Pancreas (tissue), 10 donors: Measurements from ENCODE around the gene FLRT3. TPM values are rescaled to one million over a fixed set of nuclear protein-coding genes. Genes with fewer than 3 reads are reported as not detected.

Source experiments
- ATAC-seq, 4 donors: fragments of 200-7000 bp; cut with Tn5 transposase; one replicate each; pipeline versions ENCODE4 v1.8.0 to v1.9.1; 2020; ENCODE audit warnings: mild to moderate bottlenecking in 4 of 4, moderate library complexity in 4 of 4
- DNase-seq, 6 donors: peaks; one replicate each; pipeline ENCODE4 v3.0.0-alpha.2; 2020
- FAIRE-seq: peaks from 2 replicates; lab custom pipeline; 2012; peaks lifted over from hg19 to GRCh38; lab: Jason Lieb, UNC
- H3K27ac ChIP-seq, 4 donors: fragments of 200-600 bp; sonication (generic); 1 replicate in 3 of 4; 2 replicates in 1 of 4; pipeline versions ENCODE4 v1.5.0 to v1.8.0; 2020
- H3K27me3 ChIP-seq, 4 donors: fragments of 200-600 bp; one replicate each; pipeline ENCODE4 v1.8.0; 2021
- H3K36me3 ChIP-seq, 3 donors: fragments of 200-600 bp; sonication (generic) in 1 of 3; one replicate each; pipeline versions ENCODE4 v1.5.0 to v1.8.0; 2020 to 2021
- H3K4me1 ChIP-seq, 3 donors: fragments of 200-600 bp; one replicate each; pipeline ENCODE4 v1.8.0; 2021
- H3K4me3 ChIP-seq, 4 donors: fragments of 200-600 bp; sonication (generic) in 2 of 4; one replicate each; pipeline versions ENCODE4 v1.5.0 to v1.8.0; 2020 to 2021
- H3K9me3 ChIP-seq, 4 donors: fragments of 200-600 bp; one replicate each; pipeline ENCODE4 v1.8.0; 2021
- WGBS, 2 donors: extraction: QIAGEN DNeasy Blood & Tissue Kit; methylation state at CpG; one replicate each; pipeline ENCODE4 v1.1.7; 2013; 5-methylcytosine and 5-hydroxymethylcytosine counted together
- intact Hi-C, 3 donors: fragments of 100-400 bp; cut with DNase I; formaldehyde crosslinking; loops; one replicate each; pipeline versions ENCODE4 v1.11.1 to v1.14.2; 2022
- polyA plus RNA-seq, 2 donors: library from polyadenylated mRNA; stranded (reverse); fragments of 200-250 nt; gene quantifications; one replicate each; pipeline ENCODE4 v1.2.3, GENCODE V29; 2013
- total RNA-seq, 6 donors: library from RNA; stranded (reverse); fragmentation: NEBNext Ultra II Directional in 4 of 6; extraction: Animal tissue kit (Norgen Biotek cat#: 25700) in 4 of 6; gene quantifications; one replicate each; pipeline versions ENCODE4 v1.2.1 to v1.2.4, GENCODE V29; 2021 to 2023
- TF ChIP-seq, protein P1 (sequence below), 4 donors: fragments of 200-600 bp; sonication (generic) in 3 of 4; IDR thresholded peaks; one replicate each; pipeline versions ENCODE4 v1.5.0 to v1.8.0; 2021; ENCODE audit warnings: antibody characterized with exemption in 4 of 4
- donor health status: healthy with polysubstance abuse.
- donor health status: DM: no; HTN: no; CAD: no; lungs with moderate emphysema.
- donor health status: DM: no; HTN: no; CAD: no.
- donor health status: control.
- donor health status: control.
- donor health status: Bipolar disorder and iron deficiency.
- donor health status: DM: yes; HTN: yes; CAD: no.
- donor health status: DM: no; HTN: no; CAD: no.
- donor health status: DM: no; HTN: no; CAD: no.
- donor health status: DM: yes; HTN: yes; CAD: no.

The FLRT3 gene
- total and polyA plus RNA-seq, 8 donors, result 0.72 to 11.0 (median 1.2) TPM

DNA sequence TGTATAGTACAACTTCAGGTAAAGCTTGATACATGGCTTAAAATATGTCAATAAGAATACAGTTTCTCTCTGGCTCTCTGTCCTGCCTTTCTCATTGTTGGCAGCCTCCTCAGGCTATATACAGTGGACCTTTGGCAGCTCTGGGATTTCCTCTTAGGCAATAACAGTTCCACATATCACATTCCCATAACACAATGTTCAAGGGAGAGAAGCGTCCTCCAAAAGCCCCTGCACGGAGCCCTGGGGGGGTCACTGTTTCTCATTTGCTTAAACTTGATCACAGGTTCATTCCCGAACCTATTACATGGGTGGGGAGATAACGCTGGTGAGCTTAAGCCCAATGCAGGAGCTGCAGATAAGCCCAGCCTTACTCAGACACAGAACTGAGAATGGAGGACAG, 4.4 kb upstream of the FLRT3 start:
- Histone ChIP-seq H3K4me3 (no peak overlapping the region), H3K9me3 (no peaks in the 10 kb centered on the region), H3K27ac (no peak overlapping the region), H3K27me3 (no peaks in the 10 kb centered on the region), H3K36me3 (no peaks in the 10 kb centered on the region), H3K4me1 (peaks cover 9 to 14% (median 13%) of the 10 kb centered on the region in 3 donors)
- no peak for FAIRE-seq
- intact Hi-C loops, result loop anchor here in 1 of 3 donors (10.0 kb wide), 1 partner anchor 643 kb away; no protein-coding TSS in a partner anchor
- no peak for ATAC-seq
- TF ChIP-seq, protein P1, sequence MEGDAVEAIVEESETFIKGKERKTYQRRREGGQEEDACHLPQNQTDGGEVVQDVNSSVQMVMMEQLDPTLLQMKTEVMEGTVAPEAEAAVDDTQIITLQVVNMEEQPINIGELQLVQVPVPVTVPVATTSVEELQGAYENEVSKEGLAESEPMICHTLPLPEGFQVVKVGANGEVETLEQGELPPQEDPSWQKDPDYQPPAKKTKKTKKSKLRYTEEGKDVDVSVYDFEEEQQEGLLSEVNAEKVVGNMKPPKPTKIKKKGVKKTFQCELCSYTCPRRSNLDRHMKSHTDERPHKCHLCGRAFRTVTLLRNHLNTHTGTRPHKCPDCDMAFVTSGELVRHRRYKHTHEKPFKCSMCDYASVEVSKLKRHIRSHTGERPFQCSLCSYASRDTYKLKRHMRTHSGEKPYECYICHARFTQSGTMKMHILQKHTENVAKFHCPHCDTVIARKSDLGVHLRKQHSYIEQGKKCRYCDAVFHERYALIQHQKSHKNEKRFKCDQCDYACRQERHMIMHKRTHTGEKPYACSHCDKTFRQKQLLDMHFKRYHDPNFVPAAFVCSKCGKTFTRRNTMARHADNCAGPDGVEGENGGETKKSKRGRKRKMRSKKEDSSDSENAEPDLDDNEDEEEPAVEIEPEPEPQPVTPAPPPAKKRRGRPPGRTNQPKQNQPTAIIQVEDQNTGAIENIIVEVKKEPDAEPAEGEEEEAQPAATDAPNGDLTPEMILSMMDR (IDR thresholded peaks at IDR 0.05), result no peak
- no peak for DNase-seq
- 69 to 75% methylated on average over 4 of the region's 4 CpGs for WGBS, 2 donors

DNA sequence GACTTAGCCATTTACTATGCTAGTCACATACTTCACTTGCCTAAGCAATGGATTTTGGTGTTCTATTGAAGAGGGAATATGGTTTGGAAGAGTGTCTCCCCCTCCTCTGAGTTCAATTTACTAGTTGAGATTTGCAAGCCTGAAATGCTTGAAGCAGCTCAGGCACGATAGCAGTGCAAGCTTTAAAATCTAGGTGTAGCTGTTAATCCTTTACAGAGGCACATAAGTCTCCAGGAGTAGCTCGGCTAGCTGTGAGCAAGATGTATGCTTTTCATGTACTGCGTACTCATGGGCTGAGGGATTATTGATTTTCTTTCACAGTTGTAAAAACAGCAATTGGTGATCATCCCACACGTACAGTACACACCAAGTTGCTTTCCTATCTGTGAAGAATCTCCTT, 726 bp downstream of the FLRT3 start:
- WGBS, 2 donors, result 8 to 9% methylated on average over 4 of the region's 4 CpGs
- peak overlapping the region; percentile 1 to 47 (median 28) for H3K4me3 ChIP-seq
- H3K27me3 ChIP-seq, result no peaks in the 10 kb centered on the region
- peak in 1 of 6 donors; percentile 14 for DNase-seq
- FAIRE-seq, result no peak
- ATAC-seq, result peak; percentile 50 to 70 (median 64)
- intact Hi-C loops, result no loop called here
- H3K36me3 ChIP-seq, result no peaks in the 10 kb centered on the region
- H3K9me3 ChIP-seq, result no peaks in the 10 kb centered on the region
- H3K27ac ChIP-seq, result peak overlapping the region in 2 of 4 donors; percentile 63 to 78
- TF ChIP-seq, protein P1 (IDR thresholded peaks at IDR 0.05), result no peak
- no peaks in the 10 kb centered on the region for H3K4me1 ChIP-seq

DNA sequence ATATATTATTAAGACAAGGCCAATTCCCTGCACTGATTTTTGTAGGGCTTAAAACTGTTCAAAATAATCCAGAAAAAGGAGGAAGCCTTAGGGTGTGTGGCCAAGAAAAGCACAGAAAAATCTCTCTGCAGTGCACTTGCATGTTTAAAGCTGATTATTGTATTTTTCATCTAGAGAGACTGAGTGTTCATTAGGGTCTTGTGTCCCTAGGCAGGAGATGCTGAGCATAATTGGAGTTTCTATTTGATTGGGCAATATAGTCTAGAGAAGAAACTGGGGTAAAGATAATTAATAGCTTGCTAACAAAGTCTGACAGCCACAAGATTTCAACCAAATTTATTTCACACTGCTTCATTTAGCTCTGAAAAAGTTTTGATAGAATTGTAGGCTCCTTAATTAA, 2.4 kb downstream of the FLRT3 start:
- FAIRE-seq (no peak), ATAC-seq (no peak), DNase-seq (no peak)
- H3K4me1 ChIP-seq, result no peaks in the 10 kb centered on the region
- no peaks in the 10 kb centered on the region for H3K9me3 ChIP-seq
- no peak overlapping the region for H3K27ac ChIP-seq
- no peaks in the 10 kb centered on the region for H3K36me3 ChIP-seq
- intact Hi-C loops, result no loop called here
- H3K4me3 ChIP-seq, result peak overlapping the region in 1 of 4 donors; percentile 47
- TF ChIP-seq, protein P1 (IDR thresholded peaks at IDR 0.05), result no peak
- H3K27me3 ChIP-seq, result no peaks in the 10 kb centered on the region

DNA sequence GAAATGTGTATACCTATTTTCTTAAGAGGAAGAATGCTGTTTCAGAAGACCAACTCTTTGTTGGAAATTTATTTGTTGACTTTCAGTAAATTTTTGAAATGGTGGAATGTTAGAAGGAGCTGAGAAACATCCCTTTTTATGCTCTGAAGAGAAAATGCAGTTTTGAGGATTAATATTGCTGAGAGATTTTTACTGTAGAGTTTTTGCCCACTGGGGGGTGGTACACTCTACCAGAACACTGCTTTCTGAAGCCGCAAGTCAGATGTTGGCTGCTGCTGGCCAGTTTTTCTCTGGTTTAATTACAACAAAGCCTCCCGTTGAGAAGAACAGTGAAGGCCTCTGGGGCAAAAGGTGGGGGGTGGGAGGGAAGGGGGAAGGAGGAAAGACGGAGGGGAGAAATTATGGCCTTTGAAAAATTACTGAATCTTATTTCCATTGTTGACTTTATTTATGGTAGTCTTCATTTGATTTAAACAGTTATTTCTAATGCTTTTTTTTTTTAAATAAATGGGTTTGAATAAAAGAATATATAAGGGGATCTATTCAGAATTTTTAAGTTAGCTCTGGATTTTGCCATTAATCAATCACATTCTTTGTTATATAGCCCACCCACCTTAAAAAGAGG, 3.0 kb downstream of the FLRT3 start:
- Histone ChIP-seq H3K27me3 (no peaks in the 10 kb centered on the region), H3K9me3 (no peaks in the 10 kb centered on the region), H3K36me3 (no peaks in the 10 kb centered on the region), H3K27ac (no peak overlapping the region), H3K4me3 (peak overlapping the region in 1 of 4 donors; percentile 47), H3K4me1 (no peaks in the 10 kb centered on the region)
- TF ChIP-seq, protein P1 (IDR thresholded peaks at IDR 0.05), result peak in 1 of 4 donors; percentile 22
- FAIRE-seq, result no peak
- DNase-seq, result peak in 3 of 6 donors; percentile 13 to 42 (median 40)
- 12 to 20% methylated on average over 3 of the region's 3 CpGs for WGBS, 2 donors
- intact Hi-C loops, result no loop called here
- ATAC-seq, result peak in 3 of 4 donors; percentile 46 to 57 (median 49)

DNA sequence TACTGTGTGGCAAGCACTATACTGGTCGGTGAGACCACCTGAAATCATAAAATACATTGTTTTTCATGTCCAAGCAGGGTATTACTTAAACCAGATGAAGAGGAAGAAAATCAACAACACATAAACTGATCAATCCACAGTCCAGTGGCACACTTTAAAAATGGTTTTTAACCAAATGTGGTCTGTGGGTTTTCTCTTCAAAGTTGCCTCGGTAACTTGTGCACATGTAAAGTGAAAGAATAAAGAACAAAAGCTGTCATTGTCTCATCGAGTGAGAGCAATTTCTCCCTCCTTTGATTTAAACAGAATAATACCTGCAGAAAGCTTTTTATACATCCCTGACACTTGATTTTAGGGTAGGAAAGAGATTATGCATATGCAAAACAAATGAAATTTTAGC, 3.7 kb downstream of the FLRT3 start:
- Histone ChIP-seq H3K27ac (no peak overlapping the region), H3K4me3 (no peak overlapping the region), H3K27me3 (no peaks in the 10 kb centered on the region), H3K9me3 (no peaks in the 10 kb centered on the region), H3K36me3 (no peaks in the 10 kb centered on the region), H3K4me1 (no peaks in the 10 kb centered on the region)
- intact Hi-C loops, result no loop called here
- TF ChIP-seq, protein P1 (IDR thresholded peaks at IDR 0.05), result no peak
- ATAC-seq, result no peak
- FAIRE-seq, result no peak
- WGBS, 2 donors, result 52 to 53% methylated on average over 3 of the region's 3 CpGs
- no peak for DNase-seq
